HEK293 (cell line): Measurements from ENCODE around the gene CYBA.

ENCODE experiments used
- CTCF ChIP-seq: fragments of 450-650 bp; formaldehyde crosslinking; IDR thresholded peaks from 2 replicates; pipeline ENCODE4 v1.5.1; 2016; ENCODE audit warnings: missing biosample characterization, missing genetic modification characterization
- ZBTB7A ChIP-seq: fragments of 450-650 bp; formaldehyde crosslinking; IDR thresholded peaks from 2 replicates; pipeline ENCODE4 v1.5.1; 2016; ENCODE audit warnings: low read depth, missing biosample characterization, missing genetic modification characterization
- ZNF223 ChIP-seq: fragments of 450-650 bp; formaldehyde crosslinking; IDR thresholded peaks from 2 replicates; pipeline ENCODE4 v1.5.1; 2016; ENCODE audit warnings: missing biosample characterization, missing genetic modification characterization
- ZNF621 ChIP-seq: fragments of 450-650 bp; formaldehyde crosslinking; IDR thresholded peaks from 2 replicates; pipeline ENCODE4 v1.5.1; 2017; ENCODE audit warnings: missing biosample characterization, missing genetic modification characterization

GRCh38 chr16:88624977-88625576 is 25.8 kb downstream of the CYBA start:
- TF ChIP-seq ZNF223 (tag by site-specific recombination) (no peak), ZBTB7A (tag by site-specific recombination) (no peak), ZNF621 (tag by site-specific recombination) (no peak), CTCF (tag by site-specific recombination) (no peak)
